Measurements from ENCODE around the gene LNPEP. TPM values are rescaled to one million over a fixed set of nuclear protein-coding genes. Genes with fewer than 3 reads are reported as not detected.

The LNPEP gene
- total RNA-seq, 1 donor from 2014 or later, result 24.2 TPM

- TF ChIP-seq CTCF (IDR thresholded peaks at IDR 0.05; ENCODE audit: unreplicated experiment), result no peak
- Mint-ChIP-seq H3K27ac (no peak overlapping the region), H3K4me1 (ENCODE audit: low read depth) (peaks cover 6% of the 10 kb centered on the region), H3K36me3 (ENCODE audit: insufficient read depth) (peaks cover 2% of the 10 kb centered on the region), H3K27me3 (no peaks in the 10 kb centered on the region), H3K9me3 (ENCODE audit: low read depth) (no peaks in the 10 kb centered on the region), H3K4me3 (ENCODE audit: low read depth) (no peak overlapping the region)
- DNase-seq (ENCODE audit: low spot score, unreplicated experiment), result no peak
These were observed 25.2 kb downstream of the LNPEP start for GRCh38 chr5:96961053-96961452.

GRCh38 chr5:96962540-96962991, 26.7 kb downstream of the LNPEP start:
- DNase-seq (ENCODE audit: low spot score, unreplicated experiment), result no peak
- no peak for TF ChIP-seq CTCF (IDR thresholded peaks at IDR 0.05; ENCODE audit: unreplicated experiment)
- Mint-ChIP-seq H3K4me1 (ENCODE audit: low read depth) (peaks cover 6% of the 10 kb centered on the region), H3K4me3 (ENCODE audit: low read depth) (no peak overlapping the region), H3K27me3 (no peaks in the 10 kb centered on the region), H3K27ac (no peak overlapping the region), H3K9me3 (ENCODE audit: low read depth) (no peaks in the 10 kb centered on the region), H3K36me3 (ENCODE audit: insufficient read depth) (peaks cover 2% of the 10 kb centered on the region)

GRCh38 chr5:96963267-96963666, 27.4 kb downstream of the LNPEP start:
- H3K4me3 Mint-ChIP-seq (ENCODE audit: low read depth), result no peak overlapping the region
- no peak for DNase-seq (ENCODE audit: low spot score, unreplicated experiment)
- no peak overlapping the region for H3K27ac Mint-ChIP-seq
- H3K4me1 Mint-ChIP-seq (ENCODE audit: low read depth), result peaks cover 6% of the 10 kb centered on the region
- H3K27me3 Mint-ChIP-seq, result no peaks in the 10 kb centered on the region
- peaks cover 2% of the 10 kb centered on the region for H3K36me3 Mint-ChIP-seq (ENCODE audit: insufficient read depth)
- no peak for TF ChIP-seq CTCF (IDR thresholded peaks at IDR 0.05; ENCODE audit: unreplicated experiment)
- H3K9me3 Mint-ChIP-seq (ENCODE audit: low read depth), result no peaks in the 10 kb centered on the region

GRCh38 chr5:96966801-96967200, 30.9 kb downstream of the LNPEP start:
- no peak overlapping the region for H3K27ac Mint-ChIP-seq
- TF ChIP-seq CTCF (IDR thresholded peaks at IDR 0.05; ENCODE audit: unreplicated experiment), result no peak
- H3K9me3 Mint-ChIP-seq (ENCODE audit: low read depth), result no peaks in the 10 kb centered on the region

GRCh38 chr5:96967400-96967799, 31.5 kb downstream of the LNPEP start:
- no peaks in the 10 kb centered on the region for H3K9me3 Mint-ChIP-seq (ENCODE audit: low read depth)
- H3K4me3 Mint-ChIP-seq (ENCODE audit: low read depth), result no peak overlapping the region
- no peaks in the 10 kb centered on the region for H3K36me3 Mint-ChIP-seq (ENCODE audit: insufficient read depth)
- no peak overlapping the region for H3K27ac Mint-ChIP-seq
- no peak for DNase-seq (ENCODE audit: low spot score, unreplicated experiment)
- H3K27me3 Mint-ChIP-seq, result no peaks in the 10 kb centered on the region
- no peak for TF ChIP-seq CTCF (IDR thresholded peaks at IDR 0.05; ENCODE audit: unreplicated experiment)
- peaks cover 8% of the 10 kb centered on the region for H3K4me1 Mint-ChIP-seq (ENCODE audit: low read depth)

More at GRCh38 chr5:96966801-96967200, 30.9 kb downstream of the LNPEP start:
- Mint-ChIP-seq H3K27me3 (no peaks in the 10 kb centered on the region), H3K36me3 (ENCODE audit: insufficient read depth) (no peaks in the 10 kb centered on the region), H3K4me3 (ENCODE audit: low read depth) (no peak overlapping the region), H3K4me1 (ENCODE audit: low read depth) (peaks cover 8% of the 10 kb centered on the region)
- DNase-seq (ENCODE audit: low spot score, unreplicated experiment), result no peak
